Endothelial cell of umbilical vein (primary cell): ENCODE results near the gene TBC1D14. TPM values are rescaled to one million over a fixed set of nuclear protein-coding genes. Genes with fewer than 3 reads are reported as not detected.

Source experiments
- BruUV-seq: library from RNA; stranded (reverse); fragments of 400-500 nt; replicated peaks from 2 replicates; lab custom pipeline; 2021; lab: Mats Ljungman, UMichigan
- CTCF ChIA-PET: fragments of 300-600, 350-600 bp; sonication (Branson Sonifier 250); formaldehyde crosslinking; loops from one replicate; lab custom pipeline; 2021; ENCODE audit warnings: antibody characterized with exemption, inconsistent platforms; lab: Charles Lee
- POLR2A ChIA-PET: fragments of 300-600, 350-600 bp; sonication (Branson Sonifier 250); formaldehyde crosslinking; loops from one replicate; lab custom pipeline; 2021; ENCODE audit warnings: antibody characterized with exemption, inconsistent platforms; lab: Charles Lee
- DNase-seq: peaks from one replicate; pipeline ENCODE4 v3.0.0-alpha.2; 2011; ENCODE audit warnings: low read depth, low spot score
- FAIRE-seq: peaks from 2 replicates; lab custom pipeline; 2011; peaks lifted over from hg19 to GRCh38; lab: Jason Lieb, UNC
- H2AFZ ChIP-seq: 2 replicates; pipeline ENCODE4 v1.6.0; 2012; ENCODE audit warnings: low read depth, low read length, control low read depth, inconsistent platforms
- H3K27ac ChIP-seq: 2 replicates; pipeline ENCODE4 v1.5.1; 2011; ENCODE audit warnings: low read depth, mild to moderate bottlenecking, control low read depth, low read length, moderate library complexity; ENCODE audit not compliant: insufficient read depth
- H3K27me3 ChIP-seq, 2 experiments: 2 replicates each; pipeline versions ENCODE4 v1.6.0 to v1.6.1; 2011; ENCODE audit warnings: low read length in 2 of 2, mixed read lengths in 1 of 2; ENCODE audit not compliant: control insufficient read depth in 2 of 2, insufficient read depth in 2 of 2
- H3K36me3 ChIP-seq, 2 experiments: 2 replicates in 1 of 2; 3 replicates in 1 of 2; pipeline ENCODE4 v1.5.1; 2011; ENCODE audit warnings: low read length in 2 of 2, mild to moderate bottlenecking in 1 of 2, moderate library complexity in 1 of 2; ENCODE audit not compliant: control insufficient read depth in 2 of 2, insufficient read depth in 2 of 2; ENCODE audit errors: extremely low read depth in 1 of 2
- H3K4me1 ChIP-seq: 3 replicates; pipeline ENCODE4 v1.5.1; 2011; ENCODE audit warnings: mild to moderate bottlenecking, low read length; ENCODE audit not compliant: control insufficient read depth, insufficient read depth; ENCODE audit errors: extremely low read depth
- H3K4me2 ChIP-seq: 2 replicates; pipeline ENCODE4 v1.6.1; 2011; ENCODE audit warnings: low read length, control low read depth, mixed read lengths; ENCODE audit not compliant: insufficient read depth
- H3K4me3 ChIP-seq, 3 experiments: fragments of 200-600 bp in 1 of 3; sonication (generic), shearing (Covaris generic) in 1 of 3; replicated peaks in 1 of 3; 2 replicates each; pipeline ENCODE4 v1.5.1; 2011 to 2016; ENCODE audit warnings: control low read depth in 3 of 3, low read length in 3 of 3, mild to moderate bottlenecking in 2 of 3, inconsistent platforms in 1 of 3, low read depth in 1 of 3, moderate library complexity in 1 of 3; ENCODE audit not compliant: insufficient read depth in 1 of 3
- H3K79me2 ChIP-seq: 2 replicates; pipeline ENCODE4 v1.6.0; 2012; ENCODE audit warnings: low read length, inconsistent platforms; ENCODE audit not compliant: control insufficient read depth, insufficient read depth
- H3K9ac ChIP-seq: replicated peaks from 2 replicates; pipeline ENCODE3; 2011; ENCODE audit warnings: low read length, control low read depth; ENCODE audit not compliant: insufficient read depth; ENCODE audit errors: extremely low read depth
- H3K9me1 ChIP-seq: replicated peaks from 3 replicates; pipeline ENCODE4 v1.6.0; 2011; ENCODE audit warnings: mild to moderate bottlenecking, low read length; ENCODE audit not compliant: control insufficient read depth, insufficient read depth; ENCODE audit errors: extremely low read depth
- H3K9me3 ChIP-seq: replicated peaks from 2 replicates; pipeline ENCODE4 v1.5.1; 2012; ENCODE audit warnings: low read length, inconsistent platforms; ENCODE audit not compliant: control insufficient read depth, insufficient read depth
- H4K20me1 ChIP-seq: replicated peaks from 2 replicates; pipeline ENCODE3; 2011; ENCODE audit warnings: mild to moderate bottlenecking, low read length; ENCODE audit not compliant: control insufficient read depth, insufficient read depth; ENCODE audit errors: extremely low read depth
- EZH2 ChIP-seq: IDR thresholded peaks from 2 replicates; pipeline ENCODE4 v1.6.1; 2012; ENCODE audit warnings: borderline replicate concordance, low read depth, mild to moderate bottlenecking, moderate library complexity, low read length, inconsistent platforms; ENCODE audit not compliant: severe bottlenecking
- JUN ChIP-seq: IDR thresholded peaks from 2 replicates; pipeline ENCODE4 v1.6.1; 2011; ENCODE audit warnings: borderline replicate concordance, low read depth; ENCODE audit not compliant: insufficient read length, insufficient read depth
- MAX ChIP-seq: IDR thresholded peaks from 2 replicates; pipeline ENCODE4 v1.6.1; 2011; ENCODE audit not compliant: insufficient read depth, insufficient read length
- MYC ChIP-seq: IDR thresholded peaks from one replicate; pipeline ENCODE4 v1.6.1; 2011; ENCODE audit warnings: mild to moderate bottlenecking, low read depth, low read length
- POLR2A ChIP-seq: IDR thresholded peaks from 2 replicates; pipeline ENCODE4 v1.6.1; 2012; ENCODE audit warnings: low read depth, mild to moderate bottlenecking, control low read depth, low read length
- dilution Hi-C: fragments of 300-500 bp; cut with MboI; formaldehyde crosslinking; loops from one replicate; pipeline ENCODE4 v1.15.0; 2019; ENCODE audit warnings: low sequenced_read_pairs; ENCODE audit not compliant: extremely low pct_ligation_motif_present
- intact Hi-C: fragments of 100-400 bp; cut with micrococcal nuclease; formaldehyde crosslinking; loops from one replicate; pipeline ENCODE4 v1.10.0; 2022
- polyA plus RNA-seq, 4 experiments: library from polyadenylated mRNA; depleted of rRNA in 3 of 4; stranded (reverse) in 3 of 4; unstranded in 1 of 4; fragments of >200 nt; gene quantifications; 2 replicates each; pipeline versions ENCODE4 v1.2.1 to v1.2.3, GENCODE V29; 2011 to 2012; ENCODE audit warnings: missing spikeins in 1 of 4
- total RNA-seq: library from RNA; stranded (reverse); gene quantifications from 2 replicates; pipeline ENCODE4 v1.2.3, GENCODE V29; 2021
- TF ChIP-seq, protein P1 (sequence below), 2 donors: IDR thresholded peaks; 1 replicate in 1 of 2; 2 replicates in 1 of 2; pipeline ENCODE4 v1.5.1; 2011; ENCODE audit warnings: low read length in 2 of 2, mild to moderate bottlenecking in 2 of 2, moderate library complexity in 2 of 2, control low read depth in 1 of 2, inconsistent platforms in 1 of 2, low read depth in 1 of 2; ENCODE audit not compliant: insufficient read depth in 1 of 2; ENCODE audit errors: extremely low read depth in 1 of 2

The TBC1D14 gene
- total and polyA plus RNA-seq, 2 donors (not counting 3 experiments of a cell fraction or from before 2014, with no cell fraction given): 23.7 to 24.8 TPM

GRCh38 chr4:6943885-6944225 is 34.2 kb downstream of the TBC1D14 start:
- no peak for TF ChIP-seq POLR2A
- TF ChIP-seq, protein P1, sequence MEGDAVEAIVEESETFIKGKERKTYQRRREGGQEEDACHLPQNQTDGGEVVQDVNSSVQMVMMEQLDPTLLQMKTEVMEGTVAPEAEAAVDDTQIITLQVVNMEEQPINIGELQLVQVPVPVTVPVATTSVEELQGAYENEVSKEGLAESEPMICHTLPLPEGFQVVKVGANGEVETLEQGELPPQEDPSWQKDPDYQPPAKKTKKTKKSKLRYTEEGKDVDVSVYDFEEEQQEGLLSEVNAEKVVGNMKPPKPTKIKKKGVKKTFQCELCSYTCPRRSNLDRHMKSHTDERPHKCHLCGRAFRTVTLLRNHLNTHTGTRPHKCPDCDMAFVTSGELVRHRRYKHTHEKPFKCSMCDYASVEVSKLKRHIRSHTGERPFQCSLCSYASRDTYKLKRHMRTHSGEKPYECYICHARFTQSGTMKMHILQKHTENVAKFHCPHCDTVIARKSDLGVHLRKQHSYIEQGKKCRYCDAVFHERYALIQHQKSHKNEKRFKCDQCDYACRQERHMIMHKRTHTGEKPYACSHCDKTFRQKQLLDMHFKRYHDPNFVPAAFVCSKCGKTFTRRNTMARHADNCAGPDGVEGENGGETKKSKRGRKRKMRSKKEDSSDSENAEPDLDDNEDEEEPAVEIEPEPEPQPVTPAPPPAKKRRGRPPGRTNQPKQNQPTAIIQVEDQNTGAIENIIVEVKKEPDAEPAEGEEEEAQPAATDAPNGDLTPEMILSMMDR (IDR thresholded peaks at IDR 0.05; ENCODE audit: extremely low read depth in 1 of 2, insufficient read depth in 1 of 2, low read depth in 1 of 2, low read length in 2 of 2): no peak
- no peak for TF ChIP-seq JUN
- no peak for TF ChIP-seq MAX
- TF ChIP-seq EZH2: no peak
- TF ChIP-seq MYC: no peak
- ChIA-PET CTCF (interaction anchor here (0.8 to 2.6 kb wide), 2 partner anchors 19 to 30 kb away, joined by 3 to 16 read pairs; no protein-coding TSS in a partner anchor), POLR2A (no interaction called here)
- H3K27ac ChIP-seq: no peak overlapping the region
- H3K4me1 ChIP-seq: peaks cover 13% of the 10 kb centered on the region
- no peak for FAIRE-seq
- H2AFZ ChIP-seq: no peak overlapping the region
- H3K4me2 ChIP-seq: no peak overlapping the region
- H3K9me3 ChIP-seq: no peaks in the 10 kb centered on the region
- no peak overlapping the region for H3K4me3 ChIP-seq
- H4K20me1 ChIP-seq: no peaks in the 10 kb centered on the region
- no peak overlapping the region for H3K9ac ChIP-seq
- DNase-seq: no peak
- BruUV-seq: no TSS peak
- H3K27me3 ChIP-seq: no peaks in the 10 kb centered on the region
- intact Hi-C loops (loop anchor here (2.0 kb wide), 1 partner anchor 33 kb away; no protein-coding TSS in a partner anchor), dilution Hi-C loops (no loop called here)
- H3K36me3 ChIP-seq: no peaks in the 10 kb centered on the region
- H3K9me1 ChIP-seq: no peaks in the 10 kb centered on the region
- H3K79me2 ChIP-seq: no peaks in the 10 kb centered on the region
